Astrocyte (in vitro differentiated cells and primary cell): ENCODE data around the gene DNAAF8.

Experiments
- CTCF ChIP-seq: IDR thresholded peaks from 2 replicates; pipeline ENCODE4 v1.5.1; 2011; ENCODE audit warnings: low read depth, mild to moderate bottlenecking, inconsistent platforms, low read length, moderate library complexity; ENCODE audit not compliant: insufficient read depth
- EZH2 ChIP-seq: IDR thresholded peaks from 2 replicates; pipeline ENCODE4 v1.6.1; 2012; ENCODE audit warnings: mild to moderate bottlenecking, low read length, inconsistent platforms; ENCODE audit not compliant: insufficient read depth

DNA sequence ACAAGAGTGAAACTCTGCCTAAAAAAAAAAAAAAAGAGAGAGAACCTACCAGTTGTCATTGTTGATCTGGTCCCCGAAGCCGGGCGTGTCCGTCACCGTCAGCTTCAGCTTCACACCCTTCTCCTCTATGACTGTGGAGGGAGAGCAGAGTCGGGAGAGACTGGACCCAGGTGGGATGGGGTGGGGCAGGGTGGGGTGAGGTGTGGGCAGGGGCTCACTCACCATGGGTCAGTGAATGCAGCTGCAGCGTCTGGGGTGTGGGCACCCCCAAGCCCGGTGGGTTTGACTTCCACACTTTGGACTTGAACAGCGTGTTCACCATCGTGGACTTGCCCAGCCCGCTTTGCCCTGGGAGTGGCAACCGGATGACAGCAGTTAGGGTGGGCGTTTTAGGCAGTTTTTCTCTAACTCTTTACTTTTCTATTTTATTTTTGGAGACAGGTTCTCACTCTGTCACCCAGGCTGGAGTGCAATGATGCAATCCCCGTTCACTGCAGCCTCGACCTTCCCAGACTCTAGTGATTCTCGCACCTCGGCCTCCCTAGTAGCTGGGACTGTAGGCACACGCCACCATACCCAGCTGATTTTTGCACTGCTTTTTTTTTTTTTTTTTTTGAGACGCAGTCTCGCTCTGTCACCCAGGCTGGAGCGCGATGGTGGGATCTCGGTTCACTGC is 51.6 kb downstream of the DNAAF8 start:
- TF ChIP-seq CTCF (no peak), EZH2 (no peak)
